ENCODE results near the gene RPP30.

The RPP30 gene

DNA sequence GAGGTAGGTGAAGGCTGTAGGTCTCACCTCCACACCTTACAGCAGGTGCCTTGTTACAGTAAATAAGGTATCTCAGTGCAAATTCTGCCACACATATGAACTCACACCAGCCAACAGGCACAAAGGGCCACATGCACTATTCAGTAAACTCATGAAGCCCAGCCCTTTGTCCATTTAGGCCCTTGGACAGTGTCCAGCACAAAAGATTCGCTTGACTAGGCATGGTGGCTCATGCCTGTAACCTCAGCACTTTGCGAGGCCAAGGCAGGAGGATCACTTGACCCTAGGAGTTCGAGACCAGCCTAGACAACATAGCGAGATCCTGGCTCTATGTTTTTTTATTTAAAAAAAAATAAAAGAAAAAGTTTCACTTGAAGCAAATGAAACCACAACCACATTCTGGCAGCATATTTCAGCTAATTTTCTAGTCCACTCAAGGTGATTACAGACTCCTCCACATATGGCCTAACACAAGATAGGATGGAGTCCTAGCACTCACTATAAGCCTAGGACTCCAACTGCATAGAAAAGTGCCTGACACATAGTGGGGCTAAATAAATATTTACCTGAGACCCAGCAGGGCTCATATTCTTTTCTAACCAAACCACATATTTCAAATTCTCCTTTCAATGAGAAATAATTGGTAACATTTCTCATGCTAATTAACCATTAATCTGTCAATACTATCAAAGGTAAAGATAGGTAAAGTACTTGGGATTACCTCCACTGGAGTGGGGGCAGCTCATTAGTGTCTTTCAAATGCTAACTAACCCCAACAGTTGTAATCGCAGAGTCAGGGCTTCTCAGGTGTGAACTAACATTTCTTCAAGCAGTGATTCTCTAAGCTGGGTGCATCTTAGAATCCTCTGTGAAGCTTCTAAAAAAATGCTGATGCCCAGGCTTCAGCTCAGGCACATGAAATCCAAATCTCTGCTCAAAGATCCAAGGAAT, 53.6 kb downstream of the RPP30 start:
- peak overlapping the region; percentile 36; the same call in 1 of the 2 replicates for H3K27ac ChIP-seq
- TF ChIP-seq, protein P1, sequence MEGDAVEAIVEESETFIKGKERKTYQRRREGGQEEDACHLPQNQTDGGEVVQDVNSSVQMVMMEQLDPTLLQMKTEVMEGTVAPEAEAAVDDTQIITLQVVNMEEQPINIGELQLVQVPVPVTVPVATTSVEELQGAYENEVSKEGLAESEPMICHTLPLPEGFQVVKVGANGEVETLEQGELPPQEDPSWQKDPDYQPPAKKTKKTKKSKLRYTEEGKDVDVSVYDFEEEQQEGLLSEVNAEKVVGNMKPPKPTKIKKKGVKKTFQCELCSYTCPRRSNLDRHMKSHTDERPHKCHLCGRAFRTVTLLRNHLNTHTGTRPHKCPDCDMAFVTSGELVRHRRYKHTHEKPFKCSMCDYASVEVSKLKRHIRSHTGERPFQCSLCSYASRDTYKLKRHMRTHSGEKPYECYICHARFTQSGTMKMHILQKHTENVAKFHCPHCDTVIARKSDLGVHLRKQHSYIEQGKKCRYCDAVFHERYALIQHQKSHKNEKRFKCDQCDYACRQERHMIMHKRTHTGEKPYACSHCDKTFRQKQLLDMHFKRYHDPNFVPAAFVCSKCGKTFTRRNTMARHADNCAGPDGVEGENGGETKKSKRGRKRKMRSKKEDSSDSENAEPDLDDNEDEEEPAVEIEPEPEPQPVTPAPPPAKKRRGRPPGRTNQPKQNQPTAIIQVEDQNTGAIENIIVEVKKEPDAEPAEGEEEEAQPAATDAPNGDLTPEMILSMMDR (conservative IDR thresholded peaks at IDR 0.05) = no peak

DNA sequence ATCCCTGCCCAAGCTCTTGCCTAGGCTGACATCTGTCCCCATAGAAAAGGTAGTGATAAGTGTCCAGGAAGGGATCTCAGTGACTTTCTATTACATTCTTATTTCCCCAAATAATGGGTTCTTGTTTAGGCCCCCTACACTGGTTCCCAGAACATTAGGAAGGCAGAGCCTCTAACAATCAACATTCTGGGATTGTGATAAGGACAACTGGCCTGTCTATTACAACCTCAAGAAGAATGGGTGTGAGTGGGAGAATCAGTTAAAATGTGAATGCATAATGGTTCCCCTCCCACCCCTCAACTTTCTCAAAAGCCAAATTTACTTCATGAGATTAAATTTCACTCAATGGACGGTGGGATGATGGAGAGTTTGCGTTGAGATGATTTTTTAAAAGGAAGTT, 55.5 kb downstream of the RPP30 start:
- H3K27ac ChIP-seq = no peak overlapping the region
- TF ChIP-seq, protein P1 (conservative IDR thresholded peaks at IDR 0.05) = no peak

DNA sequence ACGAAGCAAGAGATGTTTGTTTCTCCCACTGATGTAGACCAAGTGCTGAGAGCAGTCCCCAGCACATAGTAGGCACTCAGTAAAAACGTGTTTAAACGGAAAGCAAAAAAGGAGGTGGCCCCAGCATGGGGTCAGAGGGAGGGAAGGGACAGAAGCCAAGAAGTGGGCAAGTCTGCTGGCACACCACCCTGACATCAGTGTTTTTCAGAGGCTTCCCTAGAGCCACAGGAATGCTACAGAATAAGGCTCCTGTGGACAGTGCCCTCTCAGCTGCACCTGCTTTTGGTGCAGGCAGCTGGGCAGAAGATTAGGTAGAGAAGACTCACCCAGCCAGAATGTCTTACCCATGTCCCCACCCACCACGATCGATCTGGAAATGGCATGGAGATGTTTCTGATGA, 57.4 kb downstream of the RPP30 start:
- no peak overlapping the region; the same call in 1 of the 2 replicates for H3K27ac ChIP-seq
- TF ChIP-seq, protein P1 (conservative IDR thresholded peaks at IDR 0.05) = no peak

DNA sequence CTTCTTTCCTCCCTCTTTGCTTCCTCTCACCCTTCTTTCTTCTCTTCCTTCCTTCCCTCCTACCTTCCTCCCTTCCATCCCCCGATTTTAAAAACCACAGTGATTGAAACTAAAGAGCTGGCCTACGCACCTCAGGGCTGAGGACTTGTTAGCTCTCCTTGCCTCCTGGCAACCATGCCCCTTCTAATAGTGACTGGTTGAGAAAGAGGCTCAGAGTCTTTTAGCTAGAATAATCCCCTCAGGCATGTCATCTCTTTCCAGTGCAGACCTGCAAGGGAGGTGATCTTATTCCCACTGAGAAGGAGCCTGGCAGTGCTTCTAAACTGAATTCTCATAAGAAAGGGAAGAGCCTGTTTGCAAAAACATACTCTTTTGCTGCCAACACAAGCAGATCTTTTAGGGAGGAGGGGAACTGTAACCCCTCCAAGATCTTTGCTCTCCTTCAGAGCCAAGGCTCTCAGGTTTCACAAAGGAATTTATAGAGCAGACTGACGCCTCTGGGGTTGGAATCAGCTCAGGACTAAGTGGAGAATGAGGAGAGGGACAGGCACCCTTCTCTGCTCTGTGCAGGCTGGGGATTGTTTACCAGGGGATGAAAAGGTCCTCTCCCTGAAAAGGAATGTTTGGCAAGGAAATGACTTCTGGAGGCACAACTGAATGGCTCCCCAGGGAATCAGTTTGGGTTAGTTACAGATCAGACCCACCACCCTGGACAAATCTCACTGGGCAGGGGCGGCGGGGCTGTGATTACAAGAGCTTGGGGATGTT, 58.5 kb downstream of the RPP30 start:
- H3K27ac ChIP-seq = peak overlapping the region; percentile 50

DNA sequence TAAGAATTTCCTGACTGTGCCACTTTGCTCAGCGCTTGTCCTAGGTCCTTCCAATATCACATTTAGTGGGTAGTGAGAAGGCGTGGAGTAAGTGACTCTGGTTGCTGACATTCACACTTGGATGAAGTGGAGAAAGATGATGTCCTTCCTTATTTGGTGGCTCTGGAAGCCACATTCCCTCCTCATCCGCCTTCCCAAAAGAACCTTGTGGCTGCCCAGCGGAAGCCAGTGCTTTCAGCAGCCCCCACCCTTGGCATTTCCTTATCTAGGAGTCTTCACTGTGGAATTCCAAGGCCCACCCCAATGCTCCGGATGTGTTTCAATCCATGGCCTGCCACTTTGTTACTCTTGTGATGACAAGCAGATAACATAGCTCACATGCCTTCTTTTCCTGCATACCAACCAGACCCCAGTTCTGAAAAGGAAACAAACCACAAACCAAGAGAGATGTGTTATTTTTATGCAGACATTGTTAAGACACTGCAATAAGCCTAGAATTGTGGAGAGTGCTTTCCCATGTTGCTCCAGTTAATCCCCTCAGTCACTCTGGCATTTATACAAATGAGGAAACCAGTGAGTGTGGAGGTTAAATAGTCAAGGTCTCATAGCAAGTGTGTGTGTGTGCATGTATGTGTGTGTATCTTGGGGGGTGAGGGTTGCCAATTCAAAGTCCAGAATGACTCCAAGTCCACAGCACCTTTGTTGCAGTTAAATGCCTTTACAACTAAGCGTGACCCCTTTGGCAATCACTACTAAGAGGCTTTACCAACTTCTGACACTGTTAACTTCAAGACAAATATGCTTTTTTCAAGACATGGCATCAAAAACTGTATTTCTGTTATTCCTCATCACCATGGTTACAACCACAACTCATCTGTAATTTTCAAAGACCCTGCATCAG, 59.4 kb downstream of the RPP30 start:
- TF ChIP-seq, protein P1 (conservative IDR thresholded peaks at IDR 0.05) = no peak
- H3K27ac ChIP-seq = peak overlapping the region; percentile 50

More for the DNA sequence above, 58.5 kb downstream of the RPP30 start:
- TF ChIP-seq, protein P1 (conservative IDR thresholded peaks at IDR 0.05) = no peak

DNA sequence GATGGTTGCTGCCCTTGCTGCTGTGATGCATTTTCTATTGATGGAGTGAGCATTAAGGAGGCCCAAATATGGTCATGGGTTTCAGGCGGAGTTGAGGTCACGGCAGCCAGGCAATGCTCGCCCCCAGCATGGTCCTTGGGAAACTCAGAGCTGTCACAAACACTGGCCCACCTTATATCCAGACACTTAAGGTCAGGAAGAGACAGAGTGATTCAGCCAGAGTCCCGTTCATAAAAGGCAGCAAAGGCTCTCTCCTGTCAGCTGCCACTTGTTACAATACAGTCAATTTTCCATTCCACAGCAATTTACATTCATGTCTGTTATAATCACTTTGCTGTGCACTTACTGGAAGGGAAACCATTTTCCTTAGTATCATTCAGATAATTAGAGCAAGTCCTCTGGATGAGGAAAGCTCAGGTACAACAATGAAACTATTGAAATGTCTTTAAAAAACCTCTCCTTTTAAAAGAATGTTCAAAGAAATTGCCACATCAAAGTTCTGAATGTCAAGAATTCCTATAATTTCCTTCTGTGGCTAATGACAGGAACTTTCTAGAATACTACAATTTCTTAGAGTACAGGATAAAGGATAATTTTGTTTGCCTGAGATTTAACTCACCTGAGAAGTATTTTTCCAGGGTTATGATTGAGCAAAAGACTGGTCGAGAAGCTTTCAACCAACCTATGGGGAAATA, 64.0 kb downstream of the RPP30 start:
- no peak overlapping the region for H3K27ac ChIP-seq
- TF ChIP-seq, protein P1 (conservative IDR thresholded peaks at IDR 0.05) = no peak

All from VCaP (cell line).